Stimulated activated CD8-positive, alpha-beta memory T cell treated with anti-CD3 and anti-CD28 coated beads, Interleukin-7, amount 100 ng/mL, for 48 hours (primary cell): Measurements from ENCODE around the gene SOBP.

Experiments
- DNase-seq, 2 donors: peaks; one replicate each; pipeline ENCODE4 v3.0.0-alpha.2; 2020; ENCODE audit warnings: low read depth in 1 of 2; ENCODE audit errors: extremely low read depth in 1 of 2

The SOBP gene

DNA sequence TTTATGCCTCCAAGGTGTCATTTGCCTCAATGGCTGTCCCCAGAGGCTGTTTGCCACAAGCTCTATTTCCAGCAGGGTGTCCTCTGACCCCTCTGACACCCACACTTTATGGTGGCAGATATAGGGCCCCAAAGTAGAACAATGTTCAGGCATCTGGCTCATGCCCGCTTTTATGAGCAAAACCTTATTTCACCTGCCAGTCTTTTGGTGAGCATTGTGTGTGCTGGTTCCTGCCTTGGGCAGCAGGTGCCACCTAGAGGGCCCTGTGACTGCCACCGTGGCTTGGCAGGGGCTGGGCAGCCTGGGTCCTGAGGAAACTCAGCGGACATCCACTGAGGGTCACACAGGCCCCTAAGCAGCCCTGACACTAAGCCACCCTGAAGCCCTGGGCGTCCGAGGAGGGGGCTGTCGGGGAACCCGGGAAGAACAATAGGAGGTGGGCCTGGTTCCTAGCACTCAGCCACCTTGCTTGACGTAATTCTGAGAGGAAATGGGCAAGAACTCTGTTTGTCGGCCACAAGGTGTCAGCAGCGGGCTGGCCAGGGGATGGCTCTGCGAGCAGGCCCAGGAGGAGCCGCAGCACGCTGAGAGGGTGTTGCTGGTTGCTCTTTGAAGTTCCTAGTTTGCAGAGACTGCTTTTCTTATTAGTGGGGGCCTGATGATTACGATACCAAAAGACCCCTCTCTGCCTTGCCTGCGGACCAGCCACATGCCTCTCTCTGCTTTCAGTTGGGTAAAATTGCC, 185.2 kb downstream of the SOBP start:
- peak; percentile 66 to 75 for DNase-seq

DNA sequence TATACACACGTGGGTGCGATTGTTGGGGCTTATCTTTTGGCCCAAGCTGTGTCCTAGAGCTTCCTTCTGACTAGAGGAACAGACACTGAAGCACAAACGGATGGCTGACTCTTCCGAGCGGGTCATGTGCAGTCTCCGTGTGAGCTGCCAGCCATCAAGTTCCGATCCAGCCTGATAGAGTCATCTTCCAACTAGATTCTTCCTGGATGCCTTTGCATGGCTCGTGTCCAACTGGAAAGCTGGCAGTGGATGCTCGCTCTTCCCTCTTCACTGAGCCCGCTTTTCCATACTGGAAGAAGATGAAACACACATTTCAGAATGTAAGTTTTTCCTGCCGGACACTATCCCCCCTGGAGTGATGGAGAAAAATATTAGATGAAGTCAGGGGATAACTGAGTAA, 186.1 kb downstream of the SOBP start:
- no peak for DNase-seq

DNA sequence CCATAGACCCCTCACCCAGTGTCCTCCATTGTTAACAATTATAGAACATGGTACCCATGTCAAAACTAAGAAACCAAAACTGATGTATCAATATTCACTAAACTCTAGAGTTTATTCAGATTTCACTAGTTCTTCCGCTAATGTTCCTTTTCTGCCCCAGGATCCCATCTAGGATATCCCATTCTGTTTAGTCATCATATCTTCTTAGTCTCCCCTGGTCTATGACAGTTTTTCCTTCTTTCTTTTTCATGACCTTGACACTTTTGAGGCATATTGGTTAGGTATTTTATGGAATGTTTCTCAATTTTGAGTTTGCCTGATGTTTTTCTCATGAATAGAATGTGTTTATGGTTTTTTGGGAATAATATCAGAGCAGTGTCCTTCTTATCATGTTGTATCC, 187.5 kb downstream of the SOBP start:
- DNase-seq = no peak

DNA sequence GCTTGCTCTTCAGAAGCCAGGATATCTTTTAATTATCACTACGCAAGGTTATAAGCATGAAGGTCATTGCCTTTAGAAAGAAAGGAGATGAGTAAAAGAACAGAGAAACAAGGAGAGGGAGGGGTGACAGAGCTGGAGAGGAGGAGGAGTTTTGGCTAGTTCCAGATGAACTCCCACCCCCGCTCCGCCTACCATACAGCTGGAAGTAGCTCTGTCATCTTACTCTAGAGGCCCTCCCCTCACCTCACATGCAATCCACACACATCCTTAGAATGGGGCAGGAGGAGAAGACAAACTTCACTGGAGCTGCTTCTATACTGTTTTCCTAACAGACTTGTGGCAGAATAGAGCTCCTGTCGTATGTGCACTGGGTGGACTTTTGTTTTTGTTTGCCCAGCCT, 189.5 kb downstream of the SOBP start:
- no peak for DNase-seq

DNA sequence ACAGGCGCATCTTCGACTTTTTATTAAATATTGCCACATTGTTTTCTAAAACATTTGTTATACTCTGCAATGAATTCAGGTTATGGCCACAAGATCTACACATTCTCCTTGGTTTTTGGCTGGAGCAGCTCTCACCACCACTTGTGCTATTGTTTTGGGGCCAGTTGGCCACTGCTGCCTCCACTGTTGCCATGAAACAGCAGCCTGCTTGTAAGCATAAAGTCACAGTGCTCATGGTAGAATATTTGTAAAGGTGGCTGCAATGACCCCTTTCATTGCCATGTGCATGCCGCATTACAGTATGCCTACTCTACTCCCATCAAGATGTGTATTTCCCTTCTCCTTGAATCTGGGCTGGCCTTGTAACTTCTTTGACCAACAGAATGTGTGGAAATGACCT, 192.8 kb downstream of the SOBP start:
- DNase-seq = no peak

DNA sequence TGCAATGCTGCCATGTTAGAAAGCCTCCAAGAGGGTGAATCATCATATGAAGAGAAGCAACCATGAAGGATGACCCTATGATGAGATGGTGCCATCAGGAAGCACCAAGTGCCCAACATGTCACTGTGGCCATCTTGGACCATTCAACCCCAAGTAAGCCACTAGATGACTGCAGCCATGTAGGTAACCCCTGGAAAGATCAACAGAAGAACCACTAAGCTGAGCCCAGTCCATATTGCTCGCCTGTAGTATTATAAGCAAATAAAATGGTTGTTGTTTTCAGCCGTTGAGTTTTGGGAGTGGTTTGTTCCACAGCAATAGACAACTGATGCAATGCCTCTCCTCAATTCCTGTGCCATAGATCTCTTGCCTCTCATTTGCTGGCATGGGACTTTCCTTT, 193.3 kb downstream of the SOBP start:
- no peak for DNase-seq

DNA sequence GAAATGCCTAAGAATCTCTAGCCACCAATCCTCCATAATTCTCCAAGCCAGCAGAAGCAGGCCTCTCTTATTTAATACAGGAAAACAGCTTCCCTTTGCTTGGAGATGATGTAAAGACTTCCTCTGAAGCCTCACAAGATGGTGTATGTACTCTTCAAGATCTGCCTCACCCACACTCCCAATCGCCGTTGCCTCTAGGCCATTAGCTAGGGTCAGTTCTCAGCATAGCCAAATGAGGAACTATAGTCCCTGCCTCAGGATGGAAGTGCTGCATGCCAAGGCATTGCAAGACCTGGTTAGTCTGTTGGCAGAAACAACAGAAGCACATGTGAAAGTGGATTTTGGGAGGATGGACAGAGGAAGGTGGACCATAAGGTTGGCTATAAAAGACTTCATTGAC, 195.1 kb downstream of the SOBP start:
- no peak for DNase-seq

DNA sequence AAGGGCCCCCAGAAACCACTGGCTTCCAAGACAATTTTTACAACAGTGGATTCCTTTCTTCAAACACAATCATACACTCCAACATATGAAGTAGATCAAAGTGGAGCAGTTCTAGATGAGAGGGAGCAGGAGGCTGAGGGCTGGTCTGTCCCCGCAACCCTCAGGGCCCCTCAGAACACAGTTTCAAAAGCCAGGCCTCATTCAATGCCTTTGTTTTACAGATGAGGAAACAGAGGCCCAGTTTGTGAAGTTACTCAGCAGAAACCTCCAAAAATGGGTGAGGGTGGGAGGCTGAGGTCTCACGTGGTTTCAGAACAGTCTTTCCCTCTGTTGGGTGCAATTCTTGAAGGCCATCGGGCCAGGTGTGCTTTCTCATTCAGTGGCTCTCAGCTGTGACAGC, 199.3 kb downstream of the SOBP start:
- DNase-seq = no peak

DNA sequence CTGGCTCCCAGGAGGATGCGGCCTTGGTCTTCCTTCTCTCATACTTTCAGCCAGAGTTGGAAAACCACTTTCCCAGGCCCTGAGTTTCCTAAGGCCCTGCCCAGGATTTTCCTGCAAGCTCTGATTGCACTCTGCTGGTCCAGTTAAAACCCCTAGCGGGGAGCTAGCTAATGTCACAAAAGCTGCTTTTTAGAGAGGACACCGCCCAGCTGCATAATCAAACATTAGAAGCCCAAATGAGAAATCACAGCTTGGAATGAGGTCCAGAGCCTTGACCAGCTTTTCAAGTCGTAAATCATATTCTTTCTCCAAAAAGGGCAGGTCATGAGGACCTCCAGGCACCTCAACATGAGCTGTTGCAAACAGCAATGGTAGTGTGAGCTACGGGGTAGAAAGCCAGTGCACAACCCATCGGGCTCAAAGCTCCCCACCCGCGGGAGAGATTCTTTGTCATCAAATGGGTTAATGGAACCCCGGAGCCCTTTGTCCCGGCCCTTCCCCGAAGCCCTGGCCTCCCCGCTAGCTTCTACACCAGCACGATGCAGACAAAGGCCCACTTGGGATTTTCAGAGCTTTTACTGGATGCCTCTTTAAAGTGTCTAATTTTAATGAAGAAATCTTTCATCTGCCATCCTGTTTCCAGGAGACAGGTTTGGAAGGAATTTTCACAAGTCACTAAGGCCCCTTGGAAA, 200.2 kb downstream of the SOBP start:
- no peak for DNase-seq

DNA sequence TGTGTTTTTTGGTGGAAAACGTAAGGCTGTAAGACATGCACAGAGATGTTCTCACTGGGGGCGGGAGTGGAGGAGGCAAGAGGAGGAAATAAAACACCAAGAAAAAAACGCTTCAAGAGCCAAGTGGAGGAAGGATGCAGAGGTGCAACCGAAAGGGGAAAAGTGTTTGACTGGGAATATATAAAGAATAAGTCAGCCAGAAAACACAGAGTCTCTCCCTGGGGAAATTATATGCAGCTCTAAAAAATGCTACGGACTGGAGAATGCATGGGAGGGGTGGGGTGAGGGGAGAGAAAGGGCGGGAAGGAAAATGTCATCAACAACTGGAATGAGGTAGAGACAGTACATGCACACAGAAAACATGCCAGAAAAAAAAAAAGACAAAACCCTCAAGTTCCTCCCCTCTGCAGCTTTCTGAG, 200.7 kb downstream of the SOBP start:
- DNase-seq = no peak

DNA sequence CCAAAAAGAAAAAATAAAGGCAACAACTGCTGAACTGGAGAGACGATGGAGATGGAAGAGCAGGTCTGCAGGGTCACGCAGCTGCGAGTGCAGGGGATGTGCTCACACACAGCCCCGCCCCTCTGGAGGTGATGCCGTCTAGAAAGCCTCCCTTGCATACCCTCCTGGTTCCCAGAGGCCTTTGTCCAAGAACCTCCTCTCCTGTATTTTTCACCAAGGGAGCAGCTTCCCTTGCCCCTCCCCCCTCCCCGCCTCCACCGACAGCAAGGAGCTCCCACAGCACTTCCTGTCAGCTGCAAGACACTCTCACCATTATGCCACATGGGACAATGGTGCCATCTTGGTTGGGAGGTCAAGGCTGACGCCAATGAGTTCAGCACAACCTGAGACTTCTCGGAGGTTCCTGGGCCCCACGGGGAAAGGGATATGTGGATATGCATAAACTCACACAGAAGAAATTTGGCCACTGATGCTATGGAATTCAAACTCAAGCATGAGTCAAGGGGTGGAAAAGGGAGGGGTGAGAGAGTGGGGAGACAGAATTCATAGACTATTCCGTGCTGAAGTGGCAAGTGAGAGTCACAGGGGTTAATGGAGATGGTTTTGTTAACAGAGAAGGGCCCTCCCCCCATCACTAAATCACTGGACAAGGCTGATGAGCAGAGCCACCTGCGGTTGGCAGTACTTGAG, 201.3 kb downstream of the SOBP start:
- no peak for DNase-seq

DNA sequence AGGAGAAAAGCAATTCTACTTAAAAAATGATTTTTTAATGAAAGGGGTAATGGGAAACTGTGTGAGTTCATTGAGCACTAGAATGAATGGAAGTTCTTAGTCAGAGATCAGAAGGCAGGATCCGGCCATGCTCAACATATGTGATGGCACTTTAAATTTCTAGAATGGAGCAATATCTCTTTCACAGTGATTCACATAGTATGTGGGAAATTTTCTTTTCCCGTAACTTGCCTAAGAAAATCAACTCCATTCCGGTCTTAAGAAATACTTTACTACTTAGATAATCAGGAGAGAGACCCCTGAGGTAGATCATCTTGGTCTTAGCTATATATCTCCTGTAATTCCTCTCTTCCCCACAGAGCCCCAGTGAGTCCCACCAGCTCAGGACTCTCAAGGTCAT, 202.4 kb downstream of the SOBP start:
- DNase-seq = no peak

DNA sequence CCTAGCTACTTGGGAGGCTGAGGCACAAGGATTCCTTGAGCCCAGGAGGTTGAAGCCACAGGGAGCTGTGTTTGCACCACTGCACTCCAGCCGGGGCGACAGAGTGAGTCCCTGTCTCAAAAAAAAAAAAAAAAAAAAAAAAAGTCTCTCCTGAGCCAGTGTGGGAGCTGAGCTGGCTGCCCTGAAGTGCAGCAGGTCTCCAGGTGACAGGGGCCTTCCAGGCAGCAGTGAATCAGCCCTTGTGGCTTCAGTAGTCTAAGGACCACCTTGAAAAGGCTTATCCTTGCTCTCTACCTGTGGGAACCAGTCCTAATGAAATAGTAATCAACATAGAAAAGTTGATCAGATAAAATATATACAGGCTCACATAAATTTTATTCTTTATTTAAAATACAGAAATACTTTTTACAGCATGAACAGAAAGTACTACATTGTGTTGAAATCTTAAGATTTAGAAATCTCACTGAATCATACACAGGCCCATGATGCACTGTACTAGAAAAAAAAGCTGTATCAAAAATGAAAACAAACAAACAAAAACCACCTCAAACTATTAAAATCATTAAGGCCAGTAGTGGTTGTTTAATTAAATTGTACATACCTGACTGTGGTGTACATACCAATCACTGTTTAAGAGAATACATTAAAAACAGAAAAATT, 205.3 kb downstream of the SOBP start:
- DNase-seq = no peak

DNA sequence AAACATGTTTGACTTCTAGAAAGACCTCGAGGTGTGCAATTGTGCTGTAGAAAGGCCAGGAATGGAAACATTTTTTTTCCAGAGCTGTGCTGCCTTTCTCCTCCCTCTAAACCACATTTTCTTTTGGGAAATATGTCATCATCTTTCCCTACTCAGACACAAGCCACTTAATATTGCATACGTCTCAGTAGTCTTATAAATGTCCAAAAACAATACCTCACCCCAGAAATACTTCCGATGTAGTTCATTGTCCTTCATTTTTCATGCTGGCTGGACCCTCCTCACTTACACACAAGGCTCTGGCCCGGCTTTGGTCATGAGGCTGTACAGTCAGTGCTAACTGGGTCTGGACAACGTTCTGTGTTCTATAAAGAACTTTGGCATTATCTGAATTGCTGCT, 207.8 kb downstream of the SOBP start:
- DNase-seq = no peak

DNA sequence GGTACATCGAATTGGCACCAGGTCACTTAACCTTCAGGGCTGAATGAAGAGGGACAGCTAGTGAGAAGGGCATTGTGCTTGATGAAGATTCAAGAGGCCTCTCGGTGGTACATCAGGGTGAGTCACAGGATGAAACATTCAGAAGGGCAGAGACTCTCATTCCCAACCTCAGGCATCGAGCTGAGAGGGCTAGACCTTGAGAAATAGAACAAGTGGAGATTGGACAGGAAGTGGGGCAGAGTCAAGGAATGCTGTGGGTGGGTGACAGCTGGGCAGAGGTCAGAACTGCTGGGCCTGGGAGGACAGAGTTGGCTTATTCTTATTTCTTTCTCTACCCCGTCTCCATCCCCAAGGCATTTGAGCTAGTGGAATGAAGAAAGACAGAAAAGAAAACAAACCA, 208.2 kb downstream of the SOBP start:
- DNase-seq = no peak

DNA sequence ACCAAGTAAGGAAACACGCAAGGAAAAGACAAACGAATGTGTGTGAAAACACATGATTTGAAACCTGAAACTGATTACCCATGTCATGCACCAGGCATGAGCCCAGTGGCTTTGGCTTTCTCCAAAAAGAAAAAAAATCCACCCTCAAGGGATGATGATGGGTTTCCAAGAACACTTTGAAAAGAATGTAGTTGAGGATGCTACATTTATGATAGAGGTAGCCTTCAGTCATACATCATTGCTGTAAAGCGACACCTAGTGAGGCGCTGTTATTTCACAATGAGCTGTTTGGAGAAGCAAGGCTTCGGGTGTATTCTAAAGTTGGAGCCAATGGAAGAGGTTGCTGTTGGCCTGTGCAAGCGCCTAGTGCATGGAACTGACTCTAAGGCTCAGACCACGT, 209.3 kb downstream of the SOBP start:
- no peak for DNase-seq

DNA sequence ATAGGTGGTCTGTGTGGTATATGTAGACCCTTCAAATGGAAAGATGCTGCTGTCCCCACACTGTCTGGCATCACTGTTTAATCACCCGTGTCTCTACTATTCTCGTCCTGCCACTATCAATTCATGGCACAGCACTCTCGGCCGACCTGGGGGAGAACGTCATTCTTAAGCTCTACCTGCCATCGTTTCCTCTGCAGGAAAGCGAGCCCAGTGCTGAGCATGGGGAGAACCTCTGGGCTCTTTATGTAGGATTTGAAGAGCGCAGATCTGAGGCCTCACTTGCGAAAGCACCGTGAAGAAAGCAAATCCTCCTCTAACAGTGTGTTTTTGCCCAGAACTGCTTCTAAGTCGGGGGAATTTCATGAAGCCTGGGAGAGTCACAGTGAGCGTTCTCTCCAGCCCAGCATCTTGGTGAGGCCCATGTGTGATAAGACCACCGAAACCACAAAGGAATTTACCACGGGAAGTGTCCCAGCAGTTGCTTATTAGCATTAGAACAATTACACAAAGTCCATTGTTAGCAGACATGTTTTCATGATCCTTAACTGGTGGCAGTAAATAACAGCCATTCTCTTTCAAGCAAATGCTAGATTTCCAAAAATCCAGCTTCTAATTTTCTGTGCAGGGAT, 209.9 kb downstream of the SOBP start:
- DNase-seq = no peak

DNA sequence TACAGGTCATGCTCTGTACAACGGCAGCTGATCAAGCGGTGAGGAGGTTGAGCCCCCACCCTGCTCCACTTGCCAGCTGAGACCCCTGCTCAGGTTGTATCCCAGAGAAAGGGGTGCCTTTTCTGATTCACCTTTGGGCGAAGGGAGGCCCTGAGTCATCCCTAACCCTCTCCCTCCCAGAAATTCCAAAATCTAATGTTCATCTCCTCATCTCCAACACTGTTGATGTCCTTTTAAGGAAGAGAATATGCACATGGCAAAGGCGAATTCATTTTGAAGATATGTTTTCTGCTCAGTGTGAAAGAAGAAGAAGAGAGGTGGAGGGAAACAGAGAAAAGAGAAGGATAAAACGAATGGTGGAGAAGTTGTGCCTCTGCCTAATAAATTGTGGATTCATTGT, 213.7 kb downstream of the SOBP start:
- no peak for DNase-seq

DNA sequence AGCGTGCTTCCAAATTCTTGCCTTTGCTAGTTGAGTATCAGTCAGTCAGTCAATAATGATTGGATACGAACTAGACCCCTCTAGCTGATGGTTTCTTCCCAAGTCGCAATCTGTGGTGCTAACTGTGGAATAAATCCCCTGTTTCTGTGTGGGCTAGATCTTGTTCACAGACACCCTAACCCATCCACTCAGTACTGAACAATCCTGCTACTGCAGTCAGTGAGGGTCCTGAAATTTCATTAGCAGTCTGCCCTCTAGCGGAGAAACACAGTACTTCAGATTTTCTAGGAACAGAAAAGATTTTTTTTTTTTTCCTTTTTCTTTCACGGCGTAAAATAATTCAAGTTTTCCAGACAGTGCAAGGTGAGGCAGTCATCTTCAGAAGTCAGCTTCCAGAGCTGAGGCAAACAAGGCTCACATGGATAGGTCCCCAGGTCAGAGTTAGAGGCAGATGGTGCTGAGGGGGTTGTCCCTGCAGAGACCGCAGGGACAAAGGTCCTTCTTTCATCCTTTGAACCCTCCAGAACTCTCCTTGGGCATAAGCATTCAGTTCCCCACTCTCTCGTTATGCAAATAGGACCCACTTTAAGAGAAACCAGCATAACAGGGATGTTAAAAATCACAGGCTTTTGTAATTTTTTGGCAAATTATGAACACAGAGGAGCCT, 214.6 kb downstream of the SOBP start:
- no peak for DNase-seq

DNA sequence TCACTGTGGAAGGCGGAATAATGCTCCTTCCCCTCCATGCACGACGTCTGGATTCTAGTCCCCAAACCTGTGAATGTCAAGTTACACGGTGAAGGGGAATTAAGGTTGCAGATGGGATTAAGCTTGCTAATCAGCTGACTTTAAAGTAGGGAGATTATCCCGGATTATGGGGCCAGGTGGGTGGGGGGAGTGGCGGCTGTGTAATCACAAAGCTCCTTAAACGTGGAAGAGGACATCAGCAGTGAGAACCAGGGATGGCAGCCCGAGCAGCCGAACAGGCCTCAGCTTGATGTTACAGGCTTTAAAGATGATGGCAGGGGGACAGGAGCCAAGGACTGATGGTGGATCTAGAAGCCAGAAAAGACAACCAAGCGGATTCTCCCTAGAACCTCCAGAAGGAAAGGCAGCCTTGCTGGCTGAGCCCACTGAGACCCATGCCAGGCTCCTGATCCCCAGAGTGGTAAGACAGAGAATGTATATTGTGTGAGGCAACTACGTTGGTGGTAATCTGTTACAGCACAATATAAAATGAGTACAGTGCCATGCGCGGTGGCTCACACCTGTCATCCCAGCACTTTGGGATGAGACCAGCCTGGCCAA, 216.7 kb downstream of the SOBP start:
- DNase-seq = no peak
